H1 (cell line): ENCODE results near the gene APPL2. TPM values are rescaled to one million over a fixed set of nuclear protein-coding genes. Genes with fewer than 3 reads are reported as not detected.

Source experiments
- CTCF ChIA-PET: fragments of 300-600 bp; sonication (Branson Sonifier 250); formaldehyde crosslinking; loops from one replicate; lab custom pipeline; 2021; ENCODE audit not compliant: partially characterized antibody; lab: Charles Lee
- POLR2A ChIA-PET: fragments of 300-600 bp; sonication (Branson Sonifier 250); formaldehyde crosslinking; loops from one replicate; lab custom pipeline; 2021; ENCODE audit warnings: inconsistent platforms; ENCODE audit not compliant: partially characterized antibody; lab: Charles Lee
- DNase-seq, 2 experiments: peaks; one replicate each; pipeline versions ENCODE4 v3.0.0 to v3.0.0-alpha.2; 2010 to 2022; ENCODE audit warnings: low spot score in 2 of 2, low read depth in 1 of 2, mixed read lengths in 1 of 2
- FAIRE-seq: peaks from 2 replicates; lab custom pipeline; 2011; peaks lifted over from hg19 to GRCh38; lab: Jason Lieb, UNC
- H2AFZ ChIP-seq: 2 replicates; pipeline ENCODE4 v1.8.1; 2012; ENCODE audit warnings: low read length, inconsistent platforms
- H2AK5ac ChIP-seq: 2 replicates; pipeline ENCODE4 v1.6.1; 2013; ENCODE audit warnings: low read depth, low read length
- H2BK120ac ChIP-seq: replicated peaks from 2 replicates; pipeline ENCODE3; 2013; ENCODE audit warnings: low read depth, low read length, inconsistent platforms
- H2BK12ac ChIP-seq: 2 replicates; pipeline ENCODE4 v1.6.1; 2013; ENCODE audit warnings: low read depth, low read length
- H2BK15ac ChIP-seq: 2 replicates; pipeline ENCODE4 v1.6.1; 2013; ENCODE audit warnings: low read length
- H2BK20ac ChIP-seq: 2 replicates; pipeline ENCODE4 v1.6.1; 2013; ENCODE audit warnings: low read length
- H2BK5ac ChIP-seq: 2 replicates; pipeline ENCODE4 v1.6.1; 2013; ENCODE audit warnings: low read depth, low read length
- H3K14ac ChIP-seq: 2 replicates; pipeline ENCODE4 v1.6.1; 2013; ENCODE audit warnings: inconsistent platforms; ENCODE audit not compliant: insufficient read length
- H3K18ac ChIP-seq: 2 replicates; pipeline ENCODE4 v1.6.1; 2013; ENCODE audit warnings: low read length; ENCODE audit errors: extremely low read depth
- H3K23ac ChIP-seq: 2 replicates; pipeline ENCODE4 v1.6.1; 2013; ENCODE audit warnings: inconsistent platforms; ENCODE audit not compliant: insufficient read length
- H3K23me2 ChIP-seq: 2 replicates; pipeline ENCODE4 v1.6.1; 2013; ENCODE audit warnings: low read depth, low read length
- H3K27ac ChIP-seq: 2 replicates; pipeline ENCODE4 v1.6.1; 2011; ENCODE audit warnings: low read depth, low read length, inconsistent platforms
- H3K27me3 ChIP-seq, 4 experiments: replicated peaks in 1 of 4; 1 replicate in 1 of 4; 2 replicates in 3 of 4; pipeline versions ENCODE4 v1.6.1 to v1.8.1; 2011 to 2013; ENCODE audit warnings: low read length in 3 of 4, mild to moderate bottlenecking in 3 of 4, inconsistent platforms in 2 of 4, mixed read lengths in 2 of 4, moderate library complexity in 1 of 4; ENCODE audit not compliant: control insufficient read depth in 3 of 4, insufficient read depth in 3 of 4; ENCODE audit errors: extremely low read depth in 1 of 4
- H3K36me3 ChIP-seq, 4 experiments: 2 replicates each; pipeline versions ENCODE4 v1.6.1 to v1.8.1; 2011 to 2013; ENCODE audit warnings: mild to moderate bottlenecking in 4 of 4, low read length in 3 of 4, moderate library complexity in 2 of 4, control low read depth in 1 of 4, inconsistent platforms in 1 of 4; ENCODE audit not compliant: insufficient read depth in 4 of 4, control insufficient read depth in 2 of 4
- H3K4ac ChIP-seq: replicated peaks from 2 replicates; pipeline ENCODE3; 2013; ENCODE audit warnings: low read length, low read depth, mixed read lengths, inconsistent platforms; ENCODE audit not compliant: insufficient read length
- H3K4me1 ChIP-seq, 4 experiments: replicated peaks in 1 of 4; 1 replicate in 1 of 4; 2 replicates in 3 of 4; pipeline versions ENCODE4 v1.6.1 to v1.8.1; 2011 to 2013; ENCODE audit warnings: low read length in 3 of 4, inconsistent platforms in 2 of 4, mixed read lengths in 1 of 4; ENCODE audit not compliant: insufficient read depth in 4 of 4, control insufficient read depth in 3 of 4
- H3K4me2 ChIP-seq, 2 experiments: 2 replicates each; pipeline versions ENCODE4 v1.6.1 to v1.8.1; 2011 to 2013; ENCODE audit warnings: low read depth in 2 of 2, low read length in 2 of 2, control low read depth in 1 of 2, inconsistent platforms in 1 of 2, mild to moderate bottlenecking in 1 of 2; ENCODE audit not compliant: insufficient read depth in 1 of 2
- H3K4me3 ChIP-seq, 4 experiments: fragments of 200-600, 300-600 bp in 1 of 4; sonication (generic), shearing (Covaris generic), sonication (Bioruptor Twin) in 1 of 4; 2 replicates each; pipeline versions ENCODE4 v1.5.1 to v1.8.1; 2011 to 2016; ENCODE audit warnings: low read length in 4 of 4, low read depth in 3 of 4, control low read depth in 2 of 4, inconsistent platforms in 2 of 4, mild to moderate bottlenecking in 2 of 4, mixed read lengths in 1 of 4, moderate library complexity in 1 of 4; ENCODE audit not compliant: insufficient read depth in 2 of 4; ENCODE audit errors: extremely low read depth in 1 of 4
- H3K56ac ChIP-seq: replicated peaks from 2 replicates; pipeline ENCODE3; 2013; ENCODE audit warnings: low read depth, mild to moderate bottlenecking, mixed read lengths, low read length, inconsistent platforms; ENCODE audit not compliant: insufficient read length
- H3K79me1 ChIP-seq: 2 replicates; pipeline ENCODE4 v1.6.1; 2013; ENCODE audit warnings: low read depth, low read length, control low read depth
- H3K79me2 ChIP-seq, 2 experiments: 2 replicates each; pipeline versions ENCODE4 v1.6.1 to v1.8.1; 2012 to 2013; ENCODE audit warnings: low read length in 2 of 2, mild to moderate bottlenecking in 2 of 2, inconsistent platforms in 1 of 2; ENCODE audit not compliant: insufficient read depth in 2 of 2, control insufficient read depth in 1 of 2
- H3K9ac ChIP-seq, 4 experiments: replicated peaks in 1 of 4; 1 replicate in 1 of 4; 2 replicates in 3 of 4; pipeline versions ENCODE4 v1.6.1 to v1.8.1; 2011 to 2013; ENCODE audit warnings: low read depth in 3 of 4, low read length in 3 of 4, control low read depth in 2 of 4, mild to moderate bottlenecking in 2 of 4, moderate library complexity in 2 of 4, inconsistent platforms in 1 of 4; ENCODE audit errors: extremely low read depth in 1 of 4
- H3K9me3 ChIP-seq, 2 experiments: 2 replicates each; pipeline versions ENCODE4 v1.6.1 to v1.8.1; 2012 to 2013; ENCODE audit warnings: mild to moderate bottlenecking in 2 of 2, moderate library complexity in 2 of 2, control low read depth in 1 of 2, inconsistent platforms in 1 of 2, low read depth in 1 of 2, low read length in 1 of 2, mixed read lengths in 1 of 2; ENCODE audit not compliant: insufficient read depth in 2 of 2
- H4K20me1 ChIP-seq, 2 experiments: replicated peaks in 1 of 2; 2 replicates each; pipeline versions ENCODE3 to v1.8.1; 2011 to 2013; ENCODE audit warnings: inconsistent platforms in 2 of 2, low read length in 2 of 2, mild to moderate bottlenecking in 1 of 2; ENCODE audit not compliant: insufficient read depth in 2 of 2, control insufficient read depth in 1 of 2
- H4K5ac ChIP-seq: 2 replicates; pipeline ENCODE4 v1.6.1; 2013; ENCODE audit warnings: low read length, low read depth, mixed read lengths, inconsistent platforms; ENCODE audit not compliant: insufficient read length
- H4K8ac ChIP-seq: 2 replicates; pipeline ENCODE4 v1.8.0; 2013; ENCODE audit warnings: mild to moderate bottlenecking, moderate library complexity, low read length, inconsistent platforms; ENCODE audit not compliant: insufficient read depth; ENCODE audit errors: extremely low read depth
- H4K91ac ChIP-seq: replicated peaks from 2 replicates; pipeline ENCODE3; 2013; ENCODE audit warnings: low read length, mixed read lengths, inconsistent platforms; ENCODE audit not compliant: insufficient read length
- ASH2L ChIP-seq: fragments of 200-600, 300-600 bp; sonication (generic); IDR thresholded peaks from one replicate; pipeline ENCODE4 v1.7.1; 2017; ENCODE audit warnings: low read length
- CTBP2 ChIP-seq: IDR thresholded peaks from 2 replicates; pipeline ENCODE4 v1.7.0; 2011; ENCODE audit warnings: borderline replicate concordance, mild to moderate bottlenecking, moderate library complexity, mixed read lengths, low read length; ENCODE audit not compliant: insufficient read depth, insufficient read length
- EZH2 ChIP-seq: fragments of 200-600 bp; sonication (generic); IDR thresholded peaks from 2 replicates; pipeline ENCODE4 v1.7.1; 2012; ENCODE audit warnings: low read depth, mild to moderate bottlenecking, moderate library complexity, low read length, inconsistent platforms; ENCODE audit not compliant: severe bottlenecking
- GTF2F1 ChIP-seq: IDR thresholded peaks from 2 replicates; pipeline ENCODE4 v1.6.1; 2012; ENCODE audit warnings: low read depth, low read length, improper control_type of control experiment, borderline replicate concordance
- KDM1A ChIP-seq: fragments of 200-600, 300-600 bp; sonication (generic); IDR thresholded peaks from 2 replicates; pipeline ENCODE4 v1.7.1; 2016; ENCODE audit warnings: mild to moderate bottlenecking, low read length, borderline replicate concordance
- KDM4A ChIP-seq: IDR thresholded peaks from one replicate; pipeline ENCODE4 v1.7.1; 2012; ENCODE audit warnings: low read depth, mild to moderate bottlenecking, moderate library complexity, low read length, inconsistent platforms; ENCODE audit not compliant: severe bottlenecking
- KDM5A ChIP-seq: fragments of 200-600 bp; IDR thresholded peaks from 2 replicates; pipeline ENCODE4 v1.7.1; 2012; ENCODE audit warnings: mild to moderate bottlenecking, low read length, inconsistent platforms, mixed read lengths
- RAD21 ChIP-seq, 2 experiments: IDR thresholded peaks in 1 of 2; conservative IDR thresholded peaks in 1 of 2; 2 replicates each; pipeline ENCODE4 v1.6.1; 2011; ENCODE audit warnings: low read depth in 2 of 2, low read length in 2 of 2, improper control_type of control experiment in 1 of 2, inconsistent platforms in 1 of 2, mild to moderate bottlenecking in 1 of 2, moderate library complexity in 1 of 2
- SP4 ChIP-seq: IDR thresholded peaks from 2 replicates; pipeline ENCODE4 v1.6.1; 2012; ENCODE audit warnings: low read length, inconsistent platforms
- TEAD4 ChIP-seq: IDR thresholded peaks from 2 replicates; pipeline ENCODE4 v1.6.1; 2012; ENCODE audit warnings: low read depth, low read length, inconsistent platforms, mixed read lengths
- YY1 ChIP-seq: IDR thresholded peaks from 2 replicates; pipeline ENCODE4 v1.6.1; 2011; ENCODE audit warnings: low read depth, mild to moderate bottlenecking, low read length
- WGBS, 2 experiments: shearing (Covaris generic) in 1 of 2; methylation state at CpG; one replicate each; pipeline versions ENCODE4 v1.1.6 to v1.1.7; 2013 to 2015; ENCODE audit warnings: low lambda C conversion rate in 2 of 2, mixed read lengths in 2 of 2, inconsistent platforms in 1 of 2, low coverage in 1 of 2, missing lambda C conversion rate in 1 of 2; ENCODE audit not compliant: insufficient replicate concordance in 2 of 2, insufficient coverage in 1 of 2, insufficient read length in 1 of 2; ENCODE audit errors: extremely low coverage in 1 of 2, missing lambda C conversion rate in 1 of 2; 5-methylcytosine and 5-hydroxymethylcytosine counted together
- polyA plus RNA-seq, 7 experiments: library from polyadenylated mRNA; depleted of rRNA in 3 of 7; stranded (reverse) in 5 of 7; unstranded in 2 of 7; fragments of >200 nt in 5 of 7; fragments of 200-250 nt in 2 of 7; gene quantifications; 1 replicate in 5 of 7; 2 replicates in 1 of 7; 4 replicates in 1 of 7; pipeline versions ENCODE4 v1.2.1 to v1.2.3, GENCODE V29; 2011 to 2013; ENCODE audit warnings: missing spikeins in 2 of 7, mixed read lengths in 2 of 7
- total RNA-seq: library from RNA; stranded (reverse); fragmentation: NEBNext Ultra II Directional; extraction: Animal tissue kit (Norgen Biotek cat#: 25700); gene quantifications from 2 replicates; pipeline ENCODE4 v1.2.1, GENCODE V29; 2021

Gene APPL2
- total and polyA plus RNA-seq, 2 of the 8 experiments (the other 6 are each of a cell fraction or from before 2014, with no cell fraction given): 8.9 to 22.9 TPM

DNA sequence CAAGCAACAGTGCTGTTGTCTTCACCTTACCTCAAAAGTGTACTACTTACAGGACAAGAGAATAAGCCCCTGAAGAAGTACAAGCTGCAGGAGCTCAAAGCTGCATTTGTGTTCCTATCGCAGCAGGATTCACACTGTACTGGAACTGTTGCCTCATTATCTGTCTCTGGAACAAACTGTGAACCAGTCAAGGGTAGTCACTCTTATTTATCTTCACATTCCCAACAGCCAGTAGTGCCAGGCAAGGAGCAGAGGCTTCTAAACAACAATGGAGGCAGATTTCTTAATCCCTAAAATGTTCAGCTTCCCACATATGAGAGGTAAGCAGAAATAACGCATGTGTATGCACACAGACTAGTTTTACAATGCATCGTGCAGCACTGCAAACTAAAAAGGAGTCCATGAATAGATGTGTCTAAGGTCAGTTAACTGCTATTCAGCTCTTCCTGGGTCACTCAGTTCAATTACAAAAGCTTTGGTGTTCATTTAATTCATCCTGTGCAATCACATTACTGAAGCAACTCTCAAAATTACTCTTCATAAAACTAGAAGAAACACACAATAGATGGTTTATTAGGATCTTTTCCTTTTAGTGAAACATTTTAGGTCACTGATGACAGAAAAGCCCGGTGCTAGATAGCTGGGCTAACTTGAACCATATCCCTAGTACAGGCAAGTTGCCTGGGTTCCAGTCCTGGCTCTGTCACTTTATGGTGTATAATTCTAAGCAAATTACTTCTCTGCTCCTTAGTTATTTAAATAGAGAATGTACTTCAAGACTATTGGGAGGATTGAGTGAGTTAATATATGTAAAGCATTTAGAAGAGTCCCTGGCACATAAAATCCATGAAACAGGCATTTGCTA lies 2.7 kb downstream of the APPL2 start:
- H3K4me1 ChIP-seq: peaks cover 0 to 4% (median 0%) of the 10 kb centered on the region in 4 experiments; a peak in 1 of 7 replicates
- H3K23ac ChIP-seq: no peak overlapping the region
- CTCF ChIA-PET: interaction anchor here (1.5 kb wide), 1 partner anchor 150 kb away, joined by 5 read pairs; no protein-coding TSS in a partner anchor
- no peak overlapping the region for H3K18ac ChIP-seq
- peaks cover 0 to 6% (median 2%) of the 10 kb centered on the region in 4 experiments; a peak in 1 of 8 replicates for H3K36me3 ChIP-seq
- H3K56ac ChIP-seq: no peak overlapping the region
- H3K9me3 ChIP-seq: no peaks in the 10 kb centered on the region
- H3K4ac ChIP-seq: no peak overlapping the region
- no peak overlapping the region for H3K27ac ChIP-seq
- H2BK15ac ChIP-seq: no peak overlapping the region
- H3K4me2 ChIP-seq: no peak overlapping the region; a peak in 1 of 4 replicates
- H3K27me3 ChIP-seq: peaks cover 0 to 1% (median 0%) of the 10 kb centered on the region in 4 experiments; a peak in 2 of 7 replicates
- no peak overlapping the region for H2AK5ac ChIP-seq
- H4K20me1 ChIP-seq: peaks cover 0 to 2% of the 10 kb centered on the region in 2 experiments
- DNase-seq (no peak), FAIRE-seq (no peak)
- no peak overlapping the region for H2BK20ac ChIP-seq
- WGBS, 2 experiments: 89% methylated on average over 4 of the region's 4 CpGs; no CpG with 5 or more reads in 1 of the 2 experiments
- no peak overlapping the region for H3K14ac ChIP-seq
- H4K91ac ChIP-seq: no peak overlapping the region
- H2BK12ac ChIP-seq: no peak overlapping the region
- no peak overlapping the region for H4K8ac ChIP-seq
- peaks cover 3% of the 10 kb centered on the region; the same call in 1 of the 2 replicates for H3K79me1 ChIP-seq
- no peak overlapping the region for H2BK5ac ChIP-seq
- H3K4me3 ChIP-seq: no peak overlapping the region
- no peak overlapping the region for H2BK120ac ChIP-seq
- H3K9ac ChIP-seq: no peak overlapping the region
- no peak overlapping the region for H2AFZ ChIP-seq
- H4K5ac ChIP-seq: no peak overlapping the region
- H3K23me2 ChIP-seq: peaks cover 4% of the 10 kb centered on the region
- H3K79me2 ChIP-seq: peaks cover 0 to 20% of the 10 kb centered on the region in 2 experiments; a peak in 2 of 4 replicates
- POLR2A ChIA-PET: interaction anchor here (0.8 to 1.8 kb wide), 2 partner anchors 9 to 26 kb away, joined by 3 to 4 read pairs; no protein-coding TSS in a partner anchor
- no peak for TF ChIP-seq KDM4A
- TF ChIP-seq KDM5A: no peak
- TF ChIP-seq CTBP2: no peak
- no peak for TF ChIP-seq TEAD4
- TF ChIP-seq ASH2L: no peak
- TF ChIP-seq KDM1A: no peak
- TF ChIP-seq YY1: no peak
- no peak for TF ChIP-seq GTF2F1
- no peak for TF ChIP-seq RAD21 (IDR thresholded peaks at IDR 0.05 in 1 of 2, conservative IDR thresholded peaks at IDR 0.05 in 1 of 2; ENCODE audit: low read depth in 2 of 2, low read length in 2 of 2)
- TF ChIP-seq SP4: no peak
- TF ChIP-seq EZH2: no peak
